ENCODE results near the gene PHACTR1. TPM values are rescaled to one million over a fixed set of nuclear protein-coding genes. Genes with fewer than 3 reads are reported as not detected.
"Not testable (repeated sequence)": the region's sequence is repeated elsewhere in the genome, so short reads cannot be mapped to it uniquely, and the experiment has no call there.

PHACTR1 gene
- total RNA-seq, 2 donors from 2014 or later, result 0.14 to 1.6 TPM

DNA sequence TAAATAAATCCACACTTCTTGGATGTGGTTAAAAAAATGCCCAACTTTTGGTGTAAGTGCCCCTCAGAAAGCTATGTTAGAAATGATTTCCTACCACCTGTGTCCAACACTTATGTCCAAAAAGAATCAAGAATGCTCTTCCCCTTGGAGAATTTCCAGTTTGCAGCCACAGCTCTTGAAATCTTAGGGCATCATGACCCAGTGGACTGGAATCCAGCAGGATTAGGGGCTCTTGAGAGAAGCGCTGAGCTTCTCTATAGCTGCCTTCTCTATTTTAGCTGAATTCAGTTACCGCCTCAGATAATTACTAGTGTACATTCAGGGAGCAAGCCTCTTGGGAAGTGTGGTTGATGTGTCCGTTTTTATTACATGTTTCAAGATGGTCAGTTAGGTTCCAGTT lies 2.5 kb downstream of the PHACTR1 start:
- Mint-ChIP-seq H3K36me3 (no peaks in the 10 kb centered on the region), H3K4me3 (no peak overlapping the region)

DNA sequence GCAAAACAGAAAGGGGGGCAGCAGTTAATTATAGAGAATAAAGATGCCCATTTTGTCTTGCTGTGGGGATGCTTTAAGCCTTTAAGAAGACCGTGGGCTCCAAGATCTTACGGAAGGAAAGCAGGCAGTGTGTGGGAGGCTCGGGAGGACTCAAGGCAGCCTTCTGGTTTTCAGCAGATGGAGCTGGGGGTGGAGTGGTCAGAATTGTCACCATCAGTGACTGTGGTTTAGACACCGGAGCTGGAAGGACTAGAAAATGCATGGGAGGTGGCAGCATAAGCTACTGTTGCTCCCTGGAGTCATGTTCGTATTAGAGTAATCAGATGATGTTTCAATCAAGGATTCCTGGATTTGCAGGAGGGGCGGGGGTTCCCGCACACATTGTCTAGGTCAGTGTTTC lies 3.7 kb downstream of the PHACTR1 start:
- Mint-ChIP-seq H3K4me1 (ENCODE audit: low read depth in 2 of 2) (no peaks in the 10 kb centered on the region), H3K9me3 (peaks cover 2% of the 10 kb centered on the region), H3K27ac (no peak overlapping the region), H3K4me3 (no peak overlapping the region), H3K27me3 (peaks cover 4 to 6% of the 10 kb centered on the region in 2 donors), H3K36me3 (no peaks in the 10 kb centered on the region)
- DNase-seq (ENCODE audit: low spot score), result no peak
- no peak for ATAC-seq

More for the DNA sequence above, 2.5 kb downstream of the PHACTR1 start:
- H3K27me3 Mint-ChIP-seq, result peaks cover 7 to 8% of the 10 kb centered on the region in 2 donors
- ATAC-seq (no peak), DNase-seq (ENCODE audit: low spot score) (no peak)
- H3K9me3 Mint-ChIP-seq, result peaks cover 3% of the 10 kb centered on the region
- H3K27ac Mint-ChIP-seq, result no peak overlapping the region
- no peaks in the 10 kb centered on the region for H3K4me1 Mint-ChIP-seq (ENCODE audit: low read depth in 2 of 2)

- peaks cover 9 to 10% of the 10 kb centered on the region in 2 donors for H3K27me3 Mint-ChIP-seq
- H3K36me3 Mint-ChIP-seq, result no peaks in the 10 kb centered on the region
- no peak overlapping the region for H3K27ac Mint-ChIP-seq
- ATAC-seq (no peak), DNase-seq (ENCODE audit: low spot score) (no peak)
- no peaks in the 10 kb centered on the region for H3K4me1 Mint-ChIP-seq (ENCODE audit: low read depth in 2 of 2)
- H3K9me3 Mint-ChIP-seq, result no peaks in the 10 kb centered on the region
- no peak overlapping the region for H3K4me3 Mint-ChIP-seq
Observed at GRCh38 chr6:12725263-12725662, 8.7 kb downstream of the PHACTR1 start.

DNA sequence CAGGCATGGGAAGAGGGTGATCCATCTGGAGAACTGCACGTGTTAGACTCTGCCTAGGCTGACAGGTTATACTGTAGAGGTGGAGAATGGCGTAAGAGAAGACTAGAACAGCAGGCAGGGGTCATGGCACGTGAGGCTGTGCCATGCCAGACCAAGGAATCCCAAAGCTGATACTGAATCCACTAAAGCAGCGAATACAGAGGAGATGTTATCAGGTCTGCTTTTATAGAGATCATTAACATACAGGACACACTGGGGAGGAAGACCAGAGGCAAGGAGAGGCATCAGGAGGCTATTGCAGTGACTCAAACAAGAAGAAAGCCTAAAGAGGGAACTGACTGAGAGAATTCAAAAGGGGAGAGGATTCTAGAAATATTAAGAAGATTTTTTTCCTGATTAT lies 12.9 kb downstream of the PHACTR1 start:
- H3K27me3 Mint-ChIP-seq, result peaks cover 9 to 10% of the 10 kb centered on the region in 2 donors
- H3K4me1 Mint-ChIP-seq (ENCODE audit: low read depth in 2 of 2), result no peaks in the 10 kb centered on the region
- H3K36me3 Mint-ChIP-seq, result no peaks in the 10 kb centered on the region
- no peaks in the 10 kb centered on the region for H3K9me3 Mint-ChIP-seq
- no peak overlapping the region for H3K4me3 Mint-ChIP-seq
- DNase-seq (ENCODE audit: low spot score) (no peak), ATAC-seq (no peak)
- no peak overlapping the region for H3K27ac Mint-ChIP-seq

GRCh38 chr6:12730809-12731208 lies 14.2 kb downstream of the PHACTR1 start:
- not testable (repeated sequence) for H3K27me3 Mint-ChIP-seq; DNase-seq (ENCODE audit: low spot score); H3K4me3 Mint-ChIP-seq; H3K27ac Mint-ChIP-seq; ATAC-seq; H3K4me1 Mint-ChIP-seq (ENCODE audit: low read depth in 2 of 2); H3K36me3 Mint-ChIP-seq; H3K9me3 Mint-ChIP-seq

DNA sequence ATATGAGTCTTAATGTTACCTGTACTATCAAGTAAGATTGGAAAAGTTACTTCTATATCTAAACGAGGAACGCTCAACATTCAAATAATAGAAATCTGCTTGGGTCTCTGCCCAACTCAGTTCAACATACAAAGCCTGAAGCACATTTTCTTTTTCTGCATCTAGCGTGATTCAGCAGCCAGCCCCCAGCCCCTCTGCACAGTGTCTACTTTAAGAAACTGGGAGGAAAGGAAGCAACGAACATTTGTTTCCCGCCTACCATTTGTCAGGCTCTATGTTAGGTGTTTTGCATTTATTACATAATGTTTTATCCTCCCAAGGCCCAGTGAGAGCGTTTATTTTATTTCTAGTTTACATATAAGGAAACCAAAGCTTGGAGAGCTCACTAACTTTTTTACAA lies 17.3 kb downstream of the PHACTR1 start:
- no peak overlapping the region for H3K4me3 Mint-ChIP-seq
- no peak for ATAC-seq
- peaks cover 5% of the 10 kb centered on the region for H3K9me3 Mint-ChIP-seq
- H3K4me1 Mint-ChIP-seq (ENCODE audit: low read depth in 2 of 2), result no peaks in the 10 kb centered on the region
- peaks cover 0 to 4% of the 10 kb centered on the region in 2 donors for H3K27me3 Mint-ChIP-seq
- H3K36me3 Mint-ChIP-seq, result no peaks in the 10 kb centered on the region
- H3K27ac Mint-ChIP-seq, result no peak overlapping the region
- DNase-seq (ENCODE audit: low spot score), result no peak

- Mint-ChIP-seq H3K27ac (no peak overlapping the region), H3K36me3 (no peaks in the 10 kb centered on the region), H3K27me3 (no peaks in the 10 kb centered on the region), H3K9me3 (peaks cover 5% of the 10 kb centered on the region), H3K4me1 (ENCODE audit: low read depth in 2 of 2) (no peaks in the 10 kb centered on the region), H3K4me3 (no peak overlapping the region)
- ATAC-seq, result no peak
- DNase-seq (ENCODE audit: low spot score), result no peak
Observed at GRCh38 chr6:12735786-12736185, 19.2 kb downstream of the PHACTR1 start.

DNA sequence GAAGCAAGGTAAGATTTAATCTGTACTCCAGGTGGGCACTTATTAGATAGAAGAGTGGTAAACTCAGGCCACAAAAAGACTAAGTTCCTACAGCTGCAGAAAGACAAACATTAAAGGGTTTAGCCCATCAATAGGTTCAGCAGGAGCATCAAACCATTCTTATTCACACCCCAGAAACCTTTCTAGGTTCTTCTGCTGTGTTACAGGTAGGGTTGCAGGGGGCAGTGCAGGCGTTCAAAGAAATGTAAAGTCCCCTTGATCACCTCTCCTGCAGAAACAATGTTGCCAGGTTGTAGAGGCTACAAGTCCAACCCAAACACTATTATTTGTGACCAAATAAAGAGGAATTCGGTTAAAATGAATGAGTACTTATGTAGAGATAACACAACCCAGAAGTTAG lies 31.8 kb downstream of the PHACTR1 start:
- Mint-ChIP-seq H3K27me3 (peaks cover 28 to 48% of the 10 kb centered on the region in 2 donors), H3K4me3 (no peak overlapping the region), H3K4me1 (ENCODE audit: low read depth in 2 of 2) (no peaks in the 10 kb centered on the region), H3K9me3 (peaks cover 3% of the 10 kb centered on the region), H3K36me3 (peaks cover 10% of the 10 kb centered on the region), H3K27ac (no peak overlapping the region)
- DNase-seq (ENCODE audit: low spot score) (no peak), ATAC-seq (no peak)

DNA sequence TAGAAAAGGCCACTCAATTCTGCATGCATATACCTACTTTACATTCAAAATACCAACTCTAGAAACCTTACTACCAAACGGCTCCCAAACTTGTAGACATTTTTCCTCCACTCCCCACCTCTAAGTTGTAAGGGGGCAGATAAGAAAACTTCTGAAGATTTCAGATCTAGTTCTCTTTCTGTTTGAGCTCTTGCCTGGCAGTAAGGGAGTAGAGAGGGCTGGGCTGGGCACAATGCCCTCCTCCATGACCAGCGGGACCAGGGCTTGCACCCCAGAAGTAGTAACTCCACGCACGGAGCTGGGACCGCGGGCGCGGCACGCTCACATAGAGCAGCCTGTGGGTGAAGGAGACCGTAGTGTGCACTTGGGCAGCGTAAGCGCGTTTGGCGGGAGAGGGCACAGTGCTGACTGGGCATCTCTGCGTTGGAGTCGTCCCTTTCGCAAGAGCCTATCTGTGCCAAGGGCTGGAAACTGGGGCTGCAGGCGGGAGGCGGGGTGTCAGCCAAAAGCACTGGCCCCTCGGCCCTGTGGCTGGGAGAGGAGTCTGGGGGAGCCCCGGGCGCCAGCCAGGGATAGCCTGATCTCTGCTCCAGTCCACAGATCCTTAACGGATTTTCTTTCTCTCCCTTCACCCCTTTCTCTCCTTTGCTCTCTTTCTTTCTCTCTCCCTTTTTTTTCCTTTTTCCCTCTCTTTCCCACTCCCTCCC lies 32.4 kb downstream of the PHACTR1 start:
- Mint-ChIP-seq H3K4me3 (no peak overlapping the region), H3K27ac (no peak overlapping the region), H3K9me3 (peaks cover 3% of the 10 kb centered on the region), H3K4me1 (ENCODE audit: low read depth in 2 of 2) (no peaks in the 10 kb centered on the region), H3K27me3 (peaks cover 28 to 48% of the 10 kb centered on the region in 2 donors), H3K36me3 (peaks cover 10% of the 10 kb centered on the region)
- no peak for ATAC-seq
- no peak for DNase-seq (ENCODE audit: low spot score)

DNA sequence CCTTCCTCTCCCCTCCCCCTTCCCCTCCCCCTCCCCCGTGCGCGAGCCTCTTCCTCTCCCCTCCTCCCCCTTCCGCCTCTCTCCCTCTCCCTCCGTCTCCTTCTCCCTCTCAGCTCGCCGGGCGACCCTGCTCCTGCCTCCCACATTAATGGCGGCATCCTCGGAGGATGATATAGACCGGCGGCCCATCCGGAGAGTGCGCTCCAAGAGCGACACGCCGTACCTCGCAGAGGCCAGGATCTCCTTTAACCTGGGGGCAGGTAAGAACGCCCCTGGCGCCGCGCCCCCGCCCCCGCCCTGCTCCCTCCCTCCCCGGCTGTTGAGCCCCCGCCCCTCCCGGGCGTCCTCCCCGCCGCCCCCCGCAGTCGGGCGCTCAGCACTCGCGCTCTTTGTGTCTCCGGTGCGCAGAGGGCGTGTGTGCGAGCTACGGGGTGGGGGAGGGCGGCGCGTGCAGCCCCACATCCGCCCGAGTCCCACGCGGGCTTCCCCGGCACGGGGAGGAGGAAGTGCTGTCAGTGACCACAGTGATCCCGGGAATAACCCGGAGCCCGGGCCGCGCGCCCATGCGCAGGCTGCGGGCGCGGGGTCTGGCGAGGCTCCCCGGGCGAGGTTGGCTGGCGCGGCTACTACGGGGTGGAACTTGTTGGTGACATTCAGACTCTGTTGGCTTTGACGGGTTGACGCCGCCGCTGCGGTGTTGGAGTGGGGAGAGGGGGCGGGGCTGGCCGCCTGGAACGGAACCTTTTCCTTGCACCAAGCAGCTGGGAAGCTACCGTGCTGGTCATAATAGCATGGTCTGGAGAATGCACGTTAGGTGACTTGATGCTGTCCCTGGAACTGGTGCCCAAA lies 33.2 kb downstream of the PHACTR1 start:
- H3K27me3 Mint-ChIP-seq, result peaks cover 28 to 48% of the 10 kb centered on the region in 2 donors
- DNase-seq (ENCODE audit: low spot score) (no peak), ATAC-seq (no peak)
- H3K9me3 Mint-ChIP-seq, result peaks cover 3% of the 10 kb centered on the region
- no peak overlapping the region for H3K4me3 Mint-ChIP-seq
- H3K36me3 Mint-ChIP-seq, result peaks cover 10% of the 10 kb centered on the region
- no peak overlapping the region for H3K27ac Mint-ChIP-seq
- no peaks in the 10 kb centered on the region for H3K4me1 Mint-ChIP-seq (ENCODE audit: low read depth in 2 of 2)

GRCh38 chr6:12750416-12750815 lies 33.8 kb downstream of the PHACTR1 start:
- no peak for ATAC-seq
- no peak for DNase-seq (ENCODE audit: low spot score)
- Mint-ChIP-seq H3K9me3 (peaks cover 3% of the 10 kb centered on the region), H3K27ac (no peak overlapping the region), H3K4me1 (ENCODE audit: low read depth in 2 of 2) (no peaks in the 10 kb centered on the region), H3K4me3 (no peak overlapping the region), H3K36me3 (peaks cover 10% of the 10 kb centered on the region), H3K27me3 (peaks cover 24 to 48% of the 10 kb centered on the region in 2 donors)

DNA sequence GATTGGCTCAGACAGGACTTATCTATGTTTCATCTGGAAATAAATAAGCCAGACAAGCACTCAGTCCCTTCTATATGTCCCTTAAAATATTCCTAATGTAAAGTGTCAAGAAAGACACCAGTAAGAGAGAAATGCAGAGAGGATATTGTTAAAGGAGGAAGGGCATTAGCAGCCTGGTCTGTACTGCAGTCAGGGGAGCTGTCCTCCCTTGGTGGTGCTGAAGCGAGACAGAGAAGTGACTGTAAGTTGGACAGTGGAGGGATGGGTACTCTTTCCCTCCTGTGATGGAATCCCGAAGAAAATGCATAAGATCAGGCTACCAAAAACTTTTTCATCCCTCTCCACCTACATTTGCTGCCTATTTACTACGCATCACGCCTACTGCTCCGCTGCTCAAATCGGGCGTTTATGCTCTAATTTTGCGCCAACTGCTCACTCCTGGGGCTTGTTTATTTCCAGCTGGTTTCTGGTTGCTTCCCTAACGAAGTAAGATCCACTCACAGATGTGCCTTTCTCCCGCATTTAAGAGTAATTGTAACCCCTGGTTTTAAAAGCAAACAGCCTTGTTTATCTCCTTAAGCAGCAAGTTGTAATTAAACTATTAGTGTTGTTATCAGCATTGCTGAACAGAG lies 35.2 kb downstream of the PHACTR1 start:
- H3K27ac Mint-ChIP-seq, result no peak overlapping the region
- ATAC-seq (no peak), DNase-seq (ENCODE audit: low spot score) (no peak)
- no peaks in the 10 kb centered on the region for H3K4me1 Mint-ChIP-seq (ENCODE audit: low read depth in 2 of 2)
- peaks cover 21 to 43% of the 10 kb centered on the region in 2 donors for H3K27me3 Mint-ChIP-seq
- no peaks in the 10 kb centered on the region for H3K9me3 Mint-ChIP-seq
- H3K36me3 Mint-ChIP-seq, result peaks cover 10% of the 10 kb centered on the region
- no peak overlapping the region for H3K4me3 Mint-ChIP-seq

- Mint-ChIP-seq H3K4me1 (ENCODE audit: low read depth in 2 of 2) (no peaks in the 10 kb centered on the region), H3K4me3 (no peak overlapping the region), H3K27ac (no peak overlapping the region), H3K9me3 (peaks cover 6% of the 10 kb centered on the region), H3K27me3 (peaks cover 25 to 42% of the 10 kb centered on the region in 2 donors), H3K36me3 (peaks cover 6% of the 10 kb centered on the region)
- ATAC-seq, result no peak
- DNase-seq (ENCODE audit: low spot score), result no peak
Observed at GRCh38 chr6:12753036-12753435, 36.5 kb downstream of the PHACTR1 start.

GRCh38 chr6:12760226-12760625 lies 43.7 kb downstream of the PHACTR1 start:
- ATAC-seq (no peak), DNase-seq (ENCODE audit: low spot score) (no peak)
- peaks cover 6% of the 10 kb centered on the region for H3K9me3 Mint-ChIP-seq
- H3K36me3 Mint-ChIP-seq, result no peaks in the 10 kb centered on the region
- H3K27me3 Mint-ChIP-seq, result peaks cover 19 to 22% of the 10 kb centered on the region in 2 donors
- no peak overlapping the region for H3K27ac Mint-ChIP-seq
- no peaks in the 10 kb centered on the region for H3K4me1 Mint-ChIP-seq (ENCODE audit: low read depth in 2 of 2)
- no peak overlapping the region for H3K4me3 Mint-ChIP-seq

Measured in natural killer cell treated with Interleukin-12 subunit alpha and Interleukin-12 subunit beta and Interleukin-15 and Interleukin-18, amount 100 ng/mL, for 72 hours (primary cell).